AG09319 (cell line): ENCODE data around the gene SCN4B.

ENCODE experiments used
- DNase-seq: peaks from one replicate; pipeline ENCODE4 v3.0.0-alpha.2; 2010; ENCODE audit warnings: low read depth; ENCODE audit errors: extremely low read depth
- TF ChIP-seq, protein P1 (sequence below): IDR thresholded peaks from 2 replicates; pipeline ENCODE4 v1.5.1; 2011; ENCODE audit warnings: low read depth, mild to moderate bottlenecking, inconsistent platforms, low read length, moderate library complexity

SCN4B gene

DNA sequence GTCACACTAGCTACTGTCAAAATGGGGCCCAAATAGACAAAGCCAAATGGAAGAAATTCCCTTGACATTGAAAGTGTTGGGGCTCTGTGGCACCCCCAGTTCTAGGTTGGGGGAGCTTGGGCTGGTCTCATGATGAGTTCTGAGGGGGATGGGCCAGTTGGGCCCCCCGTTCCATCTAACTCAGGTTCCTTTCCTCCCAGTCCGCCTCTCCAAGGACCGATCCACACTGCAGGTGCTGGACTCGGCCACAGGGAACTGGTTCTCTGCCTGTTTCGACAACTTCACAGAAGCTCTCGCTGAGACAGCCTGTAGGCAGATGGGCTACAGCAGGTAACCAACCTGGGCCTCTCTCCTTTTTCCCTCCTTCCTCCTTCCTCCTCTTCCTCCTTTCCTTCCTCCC lies 48.1 kb downstream of the SCN4B start:
- TF ChIP-seq, protein P1, sequence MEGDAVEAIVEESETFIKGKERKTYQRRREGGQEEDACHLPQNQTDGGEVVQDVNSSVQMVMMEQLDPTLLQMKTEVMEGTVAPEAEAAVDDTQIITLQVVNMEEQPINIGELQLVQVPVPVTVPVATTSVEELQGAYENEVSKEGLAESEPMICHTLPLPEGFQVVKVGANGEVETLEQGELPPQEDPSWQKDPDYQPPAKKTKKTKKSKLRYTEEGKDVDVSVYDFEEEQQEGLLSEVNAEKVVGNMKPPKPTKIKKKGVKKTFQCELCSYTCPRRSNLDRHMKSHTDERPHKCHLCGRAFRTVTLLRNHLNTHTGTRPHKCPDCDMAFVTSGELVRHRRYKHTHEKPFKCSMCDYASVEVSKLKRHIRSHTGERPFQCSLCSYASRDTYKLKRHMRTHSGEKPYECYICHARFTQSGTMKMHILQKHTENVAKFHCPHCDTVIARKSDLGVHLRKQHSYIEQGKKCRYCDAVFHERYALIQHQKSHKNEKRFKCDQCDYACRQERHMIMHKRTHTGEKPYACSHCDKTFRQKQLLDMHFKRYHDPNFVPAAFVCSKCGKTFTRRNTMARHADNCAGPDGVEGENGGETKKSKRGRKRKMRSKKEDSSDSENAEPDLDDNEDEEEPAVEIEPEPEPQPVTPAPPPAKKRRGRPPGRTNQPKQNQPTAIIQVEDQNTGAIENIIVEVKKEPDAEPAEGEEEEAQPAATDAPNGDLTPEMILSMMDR, result no peak
- no peak for DNase-seq

DNA sequence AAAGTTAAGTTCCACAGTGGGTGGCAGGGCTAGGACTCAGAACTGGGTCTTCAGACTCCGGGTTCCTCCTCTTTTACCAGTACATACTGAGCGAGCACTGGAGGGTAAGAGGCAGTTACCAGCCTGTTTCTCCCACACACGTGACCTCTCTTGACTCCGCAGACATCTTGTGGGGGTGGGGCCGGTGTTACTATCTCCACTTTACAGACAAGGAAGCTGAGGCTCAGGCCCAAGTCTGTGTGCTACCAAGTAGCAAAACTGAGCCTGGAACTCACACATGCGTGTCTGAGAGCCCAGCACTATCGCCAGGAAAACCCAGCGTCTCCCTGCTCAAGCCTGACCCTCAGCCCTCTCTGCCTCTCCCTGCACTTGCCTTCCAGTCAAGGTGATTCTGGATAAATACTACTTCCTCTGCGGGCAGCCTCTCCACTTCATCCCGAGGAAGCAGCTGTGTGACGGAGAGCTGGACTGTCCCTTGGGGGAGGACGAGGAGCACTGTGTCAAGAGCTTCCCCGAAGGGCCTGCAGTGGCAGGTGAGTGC lies 49.8 kb downstream of the SCN4B start:
- DNase-seq, result no peak
- TF ChIP-seq, protein P1, result no peak

DNA sequence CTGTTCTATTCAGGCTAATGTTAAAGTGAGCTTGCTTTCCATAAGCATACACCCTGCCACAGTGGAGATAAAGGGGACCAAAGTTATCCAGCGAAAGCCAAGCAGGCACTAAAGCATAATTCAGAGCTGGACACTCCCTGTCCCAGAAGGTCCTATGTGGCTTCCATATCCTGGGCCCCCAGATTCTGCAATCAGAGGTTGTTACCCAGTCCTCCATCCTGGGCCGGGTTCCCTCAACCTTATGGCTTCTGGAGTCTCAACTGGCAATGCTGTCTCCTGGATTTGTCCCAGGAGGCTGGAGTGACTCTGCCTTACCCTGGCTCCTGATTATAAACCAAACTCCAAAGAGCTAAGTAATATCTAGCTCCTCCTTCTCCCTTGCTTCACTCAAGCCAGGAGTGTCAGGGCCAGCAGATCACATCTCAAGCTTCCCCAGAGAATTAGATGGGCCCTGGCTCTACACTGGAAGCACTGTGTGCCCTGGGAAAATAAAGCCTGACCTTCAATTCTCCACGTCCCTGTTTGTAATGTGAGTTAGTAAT lies 51.9 kb downstream of the SCN4B start:
- TF ChIP-seq, protein P1, result no peak
- no peak for DNase-seq

DNA sequence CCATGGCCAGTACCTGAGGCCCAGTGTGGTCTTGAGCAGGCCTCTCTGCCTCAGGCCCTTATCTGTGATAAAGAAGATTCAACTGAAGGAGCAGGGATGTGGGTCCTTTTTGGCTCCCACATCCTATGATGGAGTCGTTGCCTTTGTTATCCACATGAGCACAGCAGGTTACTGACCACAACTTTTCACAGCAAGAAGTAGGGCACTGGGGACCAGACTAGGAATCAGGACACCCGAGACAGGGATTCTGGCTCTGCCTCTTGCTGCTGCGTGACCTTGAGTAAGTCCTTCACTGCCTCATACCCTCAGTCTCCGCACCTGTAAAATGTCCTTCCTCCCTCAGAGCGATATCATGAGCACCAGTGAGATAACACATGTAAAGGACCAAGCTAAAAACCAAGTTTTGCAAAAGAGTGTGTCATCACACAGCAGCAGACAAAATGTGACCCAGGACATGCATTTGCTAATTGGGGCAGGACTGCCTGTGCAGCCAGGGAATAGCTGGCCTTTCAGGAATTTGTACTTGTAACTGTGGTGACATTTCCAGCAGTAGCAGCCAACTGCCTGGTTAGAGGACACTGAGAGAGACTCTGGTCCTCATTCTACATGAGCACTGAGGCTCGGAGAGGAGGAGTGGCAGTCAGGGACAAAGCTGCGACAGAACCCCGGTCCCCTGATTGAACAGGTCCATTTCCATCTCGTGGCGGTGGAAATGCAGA lies 52.6 kb downstream of the SCN4B start:
- TF ChIP-seq, protein P1, result no peak
- DNase-seq, result no peak

DNA sequence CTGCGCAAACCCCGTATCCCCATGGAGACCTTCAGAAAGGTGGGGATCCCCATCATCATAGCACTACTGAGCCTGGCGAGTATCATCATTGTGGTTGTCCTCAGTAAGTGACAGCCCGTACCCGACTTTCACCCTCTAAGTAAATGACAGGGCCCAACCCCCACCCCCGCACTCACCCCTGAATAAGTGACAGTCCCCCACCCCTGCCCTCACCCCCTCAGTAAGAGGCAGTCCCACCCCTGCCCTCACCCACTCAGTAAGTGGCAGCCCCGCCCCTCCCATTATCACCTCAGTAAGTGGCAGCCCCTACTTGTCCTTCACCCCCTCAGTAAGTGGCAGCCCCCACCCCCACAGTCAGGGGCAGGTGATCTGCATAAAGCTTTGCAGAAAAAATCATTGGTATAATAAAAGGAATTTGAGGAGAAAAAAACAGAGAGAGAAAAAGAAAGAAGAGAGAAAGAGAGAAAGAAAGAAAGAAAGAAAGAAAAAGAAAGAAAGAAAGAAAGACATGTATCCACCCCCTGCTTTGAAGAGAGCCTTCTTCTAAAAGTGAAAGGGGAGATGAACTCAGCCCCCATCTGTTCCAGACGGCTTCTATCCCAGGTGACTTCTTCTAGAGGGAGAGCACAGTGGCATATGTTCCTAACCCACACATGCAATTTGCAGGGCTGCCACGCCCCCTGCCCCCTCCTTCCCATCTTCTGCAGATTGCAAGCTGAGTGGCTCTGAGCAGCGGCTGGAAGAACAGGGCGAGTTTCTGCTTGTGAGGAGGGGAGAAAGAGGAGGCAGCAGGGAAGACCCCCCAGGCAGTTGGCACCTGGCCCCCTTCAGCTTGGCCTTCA lies 53.4 kb downstream of the SCN4B start:
- DNase-seq, result no peak

DNA sequence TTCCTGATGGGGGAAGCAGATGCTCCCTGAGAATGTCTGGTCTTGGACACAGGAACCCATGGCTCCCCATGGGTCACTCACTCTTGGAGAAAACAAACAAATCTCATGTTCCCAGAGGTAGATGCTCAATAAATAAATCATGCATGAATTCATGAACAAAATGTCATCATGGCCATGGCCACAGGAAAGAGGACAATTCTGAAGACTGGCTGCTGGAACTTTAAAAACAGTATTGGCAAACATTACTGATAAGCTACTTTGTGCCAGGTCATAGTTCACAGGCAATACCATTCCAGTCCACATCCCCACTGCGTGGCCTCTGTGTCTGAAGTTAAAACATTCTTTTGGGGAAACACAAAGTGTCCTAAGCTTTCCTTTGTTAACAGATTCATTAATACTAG lies 56.7 kb downstream of the SCN4B start:
- TF ChIP-seq, protein P1, result no peak
- no peak for DNase-seq

More for the DNA sequence above, 53.4 kb downstream of the SCN4B start:
- TF ChIP-seq, protein P1, result no peak
